ENCODE results near the gene APP. TPM values are rescaled to one million over a fixed set of nuclear protein-coding genes. Genes with fewer than 3 reads are reported as not detected.

The APP gene
- total and polyA plus RNA-seq, 2 of the 13 experiments (the other 11 are each of a cell fraction or from before 2014, with no cell fraction given) = 70.6 to 262 TPM

- ChIA-PET POLR2A (no interaction called here), CTCF (ENCODE audit: low intra/inter-chr PET ratio, low total read pairs) (no interaction called here)
- intact Hi-C loops (cut with micrococcal nuclease; ENCODE audit: unreplicated experiment) (no loop called here), in situ Hi-C loops (cut with HindIII; ENCODE audit: extremely low pct_ligation_motif_present, low pct_unique_long_range_greater_than_20kb) (no loop called here)
- DNase-seq (ENCODE audit: low spot score) (no peak), ATAC-seq (no peak; the same call in 2 of the 3 replicates), FAIRE-seq (no peak)
- H2AFZ ChIP-seq (ENCODE audit: low read length) = no peak overlapping the region
- no peaks in the 10 kb centered on the region; a peak in 1 of 5 replicates for H3K36me3 ChIP-seq (replicated peaks in 1 of 2; ENCODE audit: control insufficient read depth in 1 of 2, insufficient read depth in 2 of 2, low read length in 2 of 2)
- peaks cover 5% of the 10 kb centered on the region for H4K20me1 ChIP-seq (ENCODE audit: insufficient read depth, low read length)
- H3K9me3 ChIP-seq (ENCODE audit: low read length) = no peaks in the 10 kb centered on the region
- no peak overlapping the region for H3K27ac ChIP-seq (ENCODE audit: extremely low read length, insufficient read depth, low read length)
- WGBS (ENCODE audit: low lambda C conversion rate) = 59% methylated on average over 7 of the region's 7 CpGs
- no peak overlapping the region for H3K9ac ChIP-seq (ENCODE audit: insufficient read depth, low read depth, low read length)
- no peaks in the 10 kb centered on the region for H3K27me3 ChIP-seq (ENCODE audit: control insufficient read depth in 1 of 2, insufficient read depth in 2 of 2, low read length in 2 of 2)
- H3K79me2 ChIP-seq (ENCODE audit: insufficient read depth, low read length) = peaks cover 36% of the 10 kb centered on the region
- H3K4me3 ChIP-seq (replicated peaks in 1 of 3; ENCODE audit: insufficient read depth in 1 of 3, low read depth in 2 of 3, low read length in 3 of 3) = no peak overlapping the region
- TF ChIP-seq NCOR1 (IDR thresholded peaks at IDR 0.05; ENCODE audit: borderline replicate concordance, low read length) (no peak), EHMT2 (IDR thresholded peaks at IDR 0.05; ENCODE audit: borderline replicate concordance, low read depth, low read length) (no peak), ZNF891 (CRISPR knock-in tag; IDR thresholded peaks at IDR 0.05) (no peak), ZNF574 (CRISPR knock-in tag; IDR thresholded peaks at IDR 0.05) (no peak), BRD4 (CRISPR knock-in tag; IDR thresholded peaks at IDR 0.05) (no peak), DBP (CRISPR knock-in tag; IDR thresholded peaks at IDR 0.05; ENCODE audit: not compliant biosample characterization) (no peak), ETS1 (CRISPR knock-in tag; IDR thresholded peaks at IDR 0.05) (no peak)
- no peak overlapping the region for H3K4me2 ChIP-seq (ENCODE audit: low read depth, low read length)
- no TSS peak for BruUV-seq (replicated peaks)
- peaks cover 38% of the 10 kb centered on the region for H3K4me1 ChIP-seq (ENCODE audit: insufficient read depth, low read length)
Observed at GRCh38 chr21:26124896-26125295, 45.7 kb downstream of the APP start.

All from HepG2 (cell line).